WTC11 (cell line): ENCODE results near the gene B4GALNT2.

Experiments
- ATF1 ChIP-seq: sonication (generic); formaldehyde crosslinking; IDR thresholded peaks from 2 replicates; pipeline ENCODE4 v1.8.1; 2023; ENCODE audit warnings: mild to moderate bottlenecking, moderate library complexity, missing genetic modification reagents
- CBFB ChIP-seq: sonication (generic); formaldehyde crosslinking; IDR thresholded peaks from 2 replicates; pipeline ENCODE4 v1.8.1; 2022; ENCODE audit warnings: mild to moderate bottlenecking, low read depth, missing genetic modification reagents
- CTCF ChIP-seq: fragments of 200-600 bp; IDR thresholded peaks from 2 replicates; pipeline ENCODE4 v1.8.0; 2022; ENCODE audit warnings: antibody characterized with exemption
- ETV6 ChIP-seq: sonication (generic); formaldehyde crosslinking; IDR thresholded peaks from 2 replicates; pipeline ENCODE4 v1.8.1; 2022; ENCODE audit warnings: mild to moderate bottlenecking, missing genetic modification reagents
- FOXP1 ChIP-seq: sonication (generic); formaldehyde crosslinking; IDR thresholded peaks from 2 replicates; pipeline ENCODE4 v1.8.0; 2022; ENCODE audit warnings: missing genetic modification reagents, mild to moderate bottlenecking, moderate library complexity, borderline replicate concordance
- MAX ChIP-seq: sonication (generic); formaldehyde crosslinking; IDR thresholded peaks from 2 replicates; pipeline ENCODE4 v1.8.0; 2022; ENCODE audit warnings: mild to moderate bottlenecking, missing genetic modification reagents
- MYBL2 ChIP-seq: sonication (generic); formaldehyde crosslinking; IDR thresholded peaks from 2 replicates; pipeline ENCODE4 v1.8.1; 2023; ENCODE audit warnings: mild to moderate bottlenecking, moderate library complexity, missing genetic modification reagents
- PRDM15 ChIP-seq: sonication (generic); formaldehyde crosslinking; IDR thresholded peaks from 2 replicates; pipeline ENCODE4 v1.8.0; 2022; ENCODE audit warnings: missing genetic modification reagents
- SMAD3 ChIP-seq: sonication (generic); formaldehyde crosslinking; IDR thresholded peaks from 2 replicates; pipeline ENCODE4 v1.8.0; 2022; ENCODE audit warnings: missing genetic modification reagents, mild to moderate bottlenecking, borderline replicate concordance
- USF2 ChIP-seq: sonication (generic); formaldehyde crosslinking; IDR thresholded peaks from 2 replicates; pipeline ENCODE4 v1.8.1; 2023; ENCODE audit warnings: mild to moderate bottlenecking, missing genetic modification reagents, moderate library complexity
- ZNF281 ChIP-seq: sonication (generic); formaldehyde crosslinking; IDR thresholded peaks from 2 replicates; pipeline ENCODE4 v1.8.0; 2023; ENCODE audit warnings: mild to moderate bottlenecking, missing genetic modification reagents

GRCh38 chr17:49114703-49115102, 17.9 kb upstream of the B4GALNT2 start:
- TF ChIP-seq SMAD3 (CRISPR knock-in tag) (no peak), CTCF (no peak), MAX (CRISPR knock-in tag) (no peak), CBFB (no peak), ETV6 (no peak), MYBL2 (CRISPR knock-in tag) (no peak), ATF1 (no peak), FOXP1 (CRISPR knock-in tag) (no peak), ZNF281 (CRISPR knock-in tag) (no peak), USF2 (CRISPR knock-in tag) (no peak), PRDM15 (CRISPR knock-in tag) (no peak)
